GM08714 (cell line): ENCODE measurements around the gene DNAJA4.

ENCODE experiments used
- H3K4me3 ChIP-seq: fragments of 200-500 bp; sonication (Bioruptor generic); 2 replicates; pipeline ENCODE4 v1.5.1; 2014; ENCODE audit warnings: mild to moderate bottlenecking, low read length, inconsistent platforms
- ZNF274 ChIP-seq: IDR thresholded peaks from 2 replicates; pipeline ENCODE4 v1.6.1; 2012; ENCODE audit warnings: mild to moderate bottlenecking, low read depth, low read length

The DNAJA4 gene

DNA sequence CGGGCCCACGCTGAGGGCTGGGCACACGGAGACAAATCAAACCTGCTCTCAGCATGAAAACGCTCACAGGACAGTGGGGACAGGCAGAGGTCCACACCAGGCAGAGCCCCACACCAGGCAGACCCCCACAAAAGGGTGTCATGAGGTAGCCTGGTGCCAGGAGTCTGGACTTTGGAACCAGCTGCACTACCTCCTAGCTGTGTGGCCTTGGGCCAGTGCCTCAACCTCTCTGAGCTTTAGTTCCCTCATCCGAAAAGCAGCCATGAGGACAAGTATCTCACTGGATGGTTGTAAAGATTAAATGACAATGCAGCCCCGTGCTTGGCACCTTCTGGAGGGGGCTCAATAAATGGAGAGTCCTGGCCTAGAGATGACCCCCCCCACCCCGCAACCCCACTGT is 59.3 kb downstream of the DNAJA4 start:
- no peak overlapping the region for H3K4me3 ChIP-seq
- TF ChIP-seq ZNF274, result no peak

DNA sequence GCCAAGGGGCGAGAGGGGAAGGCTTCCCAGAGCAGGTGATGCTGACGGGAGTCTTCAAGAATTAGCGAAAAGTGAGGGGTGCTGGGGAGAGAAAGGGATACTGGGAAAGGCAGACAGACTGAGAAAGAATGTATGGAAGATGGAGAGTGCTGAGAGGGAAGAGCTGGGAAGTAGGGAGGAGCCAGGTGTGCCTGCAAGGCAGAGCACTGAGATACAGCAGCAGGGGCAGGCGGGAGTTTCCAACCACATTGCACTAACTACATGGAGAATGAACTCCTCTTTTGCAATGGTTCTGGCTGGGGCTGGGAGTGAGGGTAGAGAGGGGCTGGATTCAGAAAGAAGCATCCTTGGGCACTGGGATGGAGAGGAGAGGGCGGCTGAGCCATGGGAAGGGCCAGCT is 59.8 kb downstream of the DNAJA4 start:
- no peak for TF ChIP-seq ZNF274
- H3K4me3 ChIP-seq, result no peak overlapping the region

- H3K4me3 ChIP-seq, result no peak overlapping the region
- TF ChIP-seq ZNF274, result no peak
These were observed 60.9 kb downstream of the DNAJA4 start for GRCh38 chr15:78325092-78325843.

DNA sequence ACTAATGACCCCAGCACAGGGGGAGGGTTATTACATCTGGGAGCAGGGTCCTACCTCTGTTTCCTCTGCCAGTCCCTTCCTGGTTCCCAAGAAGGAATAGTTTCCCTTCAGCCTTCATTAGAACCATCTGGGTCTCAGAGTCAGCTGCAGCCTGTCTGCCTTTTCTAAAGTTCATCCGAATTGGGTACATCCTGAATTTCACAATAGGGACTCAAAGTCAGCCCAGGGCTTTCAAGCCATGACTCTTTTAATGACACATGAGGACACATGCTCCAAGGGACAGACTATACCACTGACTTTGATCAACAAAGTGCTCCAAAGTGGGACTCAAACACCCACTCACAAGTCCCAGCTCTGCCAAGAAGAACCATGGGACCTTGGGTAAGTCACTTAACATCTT is 63.1 kb downstream of the DNAJA4 start:
- no peak overlapping the region for H3K4me3 ChIP-seq
- no peak for TF ChIP-seq ZNF274

GRCh38 chr15:78329625-78330024 is 65.3 kb downstream of the DNAJA4 start:
- no peak overlapping the region for H3K4me3 ChIP-seq
- no peak for TF ChIP-seq ZNF274
